Measurements from ENCODE around the gene CYB5R2.

The CYB5R2 gene

GRCh38 chr11:7622721-7623120 lies 50.6 kb downstream of the CYB5R2 start:
- Histone ChIP-seq H3F3A (ENCODE audit: low read depth) (no peaks in the 10 kb centered on the region), H3K36me3 (ENCODE audit: insufficient read depth, low read length) (no peaks in the 10 kb centered on the region), H3K4me1 (ENCODE audit: insufficient read depth, low read length, poor library complexity, severe bottlenecking) (no peaks in the 10 kb centered on the region), H3K79me2 (ENCODE audit: insufficient read depth, low read length) (no peaks in the 10 kb centered on the region), H3K9me2 (replicated peaks; ENCODE audit: low read depth, low read length) (no peaks in the 10 kb centered on the region), H4K20me1 (ENCODE audit: insufficient read depth, low read length, poor library complexity, severe bottlenecking) (no peaks in the 10 kb centered on the region), H3K9ac (ENCODE audit: low read depth, low read length, poor library complexity, severe bottlenecking) (no peak overlapping the region), H3K4me2 (ENCODE audit: low read depth, low read length, poor library complexity, severe bottlenecking) (no peak overlapping the region), H2AFZ (ENCODE audit: low read length) (no peak overlapping the region), H3K9me3 (ENCODE audit: insufficient read depth, low read depth, low read length) (no peaks in the 10 kb centered on the region), H3K27me3 (ENCODE audit: insufficient read depth, low read length, poor library complexity, severe bottlenecking) (no peaks in the 10 kb centered on the region), H3K4me3 (ENCODE audit: low read length, poor library complexity, severe bottlenecking) (no peak overlapping the region)
- TF ChIP-seq EZH2phosphoT487 (IDR thresholded peaks at IDR 0.05; ENCODE audit: borderline replicate concordance): no peak
- TF ChIP-seq, protein P1, sequence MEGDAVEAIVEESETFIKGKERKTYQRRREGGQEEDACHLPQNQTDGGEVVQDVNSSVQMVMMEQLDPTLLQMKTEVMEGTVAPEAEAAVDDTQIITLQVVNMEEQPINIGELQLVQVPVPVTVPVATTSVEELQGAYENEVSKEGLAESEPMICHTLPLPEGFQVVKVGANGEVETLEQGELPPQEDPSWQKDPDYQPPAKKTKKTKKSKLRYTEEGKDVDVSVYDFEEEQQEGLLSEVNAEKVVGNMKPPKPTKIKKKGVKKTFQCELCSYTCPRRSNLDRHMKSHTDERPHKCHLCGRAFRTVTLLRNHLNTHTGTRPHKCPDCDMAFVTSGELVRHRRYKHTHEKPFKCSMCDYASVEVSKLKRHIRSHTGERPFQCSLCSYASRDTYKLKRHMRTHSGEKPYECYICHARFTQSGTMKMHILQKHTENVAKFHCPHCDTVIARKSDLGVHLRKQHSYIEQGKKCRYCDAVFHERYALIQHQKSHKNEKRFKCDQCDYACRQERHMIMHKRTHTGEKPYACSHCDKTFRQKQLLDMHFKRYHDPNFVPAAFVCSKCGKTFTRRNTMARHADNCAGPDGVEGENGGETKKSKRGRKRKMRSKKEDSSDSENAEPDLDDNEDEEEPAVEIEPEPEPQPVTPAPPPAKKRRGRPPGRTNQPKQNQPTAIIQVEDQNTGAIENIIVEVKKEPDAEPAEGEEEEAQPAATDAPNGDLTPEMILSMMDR (conservative IDR thresholded peaks at IDR 0.05; ENCODE audit: low read length): no peak

DNA sequence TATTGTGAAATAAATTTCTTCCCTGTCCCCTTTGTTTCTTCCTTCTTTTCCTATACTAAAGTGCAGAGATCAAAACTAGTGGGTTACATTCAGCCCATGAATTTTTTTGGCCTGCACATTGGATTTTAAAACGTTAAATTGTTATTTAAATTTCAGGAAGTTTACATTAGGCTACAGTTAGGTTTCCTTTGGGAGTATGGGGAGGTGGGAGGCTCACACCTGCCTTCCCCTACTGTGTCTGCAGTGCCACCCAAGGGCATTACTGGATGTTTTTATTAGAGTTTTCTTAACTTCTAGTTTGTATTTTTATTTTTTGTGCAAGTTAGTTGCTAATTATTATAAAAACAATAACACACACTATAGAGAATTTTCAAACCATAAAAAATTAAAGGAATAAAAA lies 51.7 kb downstream of the CYB5R2 start:
- Histone ChIP-seq H3K36me3 (ENCODE audit: insufficient read depth, low read length) (no peaks in the 10 kb centered on the region), H3K9ac (ENCODE audit: low read depth, low read length, poor library complexity, severe bottlenecking) (no peak overlapping the region), H3K79me2 (ENCODE audit: insufficient read depth, low read length) (no peaks in the 10 kb centered on the region), H3K9me3 (ENCODE audit: insufficient read depth, low read depth, low read length) (no peaks in the 10 kb centered on the region), H3K9me2 (replicated peaks; ENCODE audit: low read depth, low read length) (no peaks in the 10 kb centered on the region), H3F3A (ENCODE audit: low read depth) (no peaks in the 10 kb centered on the region), H2AFZ (ENCODE audit: low read length) (no peak overlapping the region), H3K4me2 (ENCODE audit: low read depth, low read length, poor library complexity, severe bottlenecking) (no peak overlapping the region), H3K4me1 (ENCODE audit: insufficient read depth, low read length, poor library complexity, severe bottlenecking) (no peaks in the 10 kb centered on the region), H3K27me3 (ENCODE audit: insufficient read depth, low read length, poor library complexity, severe bottlenecking) (no peaks in the 10 kb centered on the region), H3K4me3 (ENCODE audit: low read length, poor library complexity, severe bottlenecking) (no peak overlapping the region), H4K20me1 (ENCODE audit: insufficient read depth, low read length, poor library complexity, severe bottlenecking) (no peaks in the 10 kb centered on the region)
- no peak for TF ChIP-seq EZH2phosphoT487 (IDR thresholded peaks at IDR 0.05; ENCODE audit: borderline replicate concordance)
- TF ChIP-seq, protein P1 (conservative IDR thresholded peaks at IDR 0.05; ENCODE audit: low read length): no peak

DNA sequence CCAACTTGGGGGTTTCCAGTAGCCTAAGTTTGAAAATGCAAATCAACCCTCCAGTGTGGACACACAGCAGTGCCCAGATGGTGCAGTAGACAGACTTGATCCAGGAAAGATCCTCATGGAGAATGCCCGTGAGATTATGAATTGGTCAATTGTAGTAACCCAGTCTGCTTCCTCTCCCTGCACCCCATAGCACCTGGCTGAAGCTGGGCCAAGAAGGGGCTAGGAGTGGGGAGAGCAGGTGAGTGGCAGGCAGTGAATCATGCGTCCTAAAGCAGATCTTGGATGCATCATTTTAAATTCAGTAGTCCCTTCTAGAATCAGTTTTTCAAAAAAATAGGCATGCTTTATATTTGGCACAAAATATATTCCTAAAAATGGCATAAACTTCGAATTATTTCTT lies 52.2 kb downstream of the CYB5R2 start:
- Histone ChIP-seq H3K36me3 (ENCODE audit: insufficient read depth, low read length) (no peaks in the 10 kb centered on the region), H3F3A (ENCODE audit: low read depth) (no peaks in the 10 kb centered on the region), H3K4me1 (ENCODE audit: insufficient read depth, low read length, poor library complexity, severe bottlenecking) (no peaks in the 10 kb centered on the region), H3K9me3 (ENCODE audit: insufficient read depth, low read depth, low read length) (no peaks in the 10 kb centered on the region), H2AFZ (ENCODE audit: low read length) (no peak overlapping the region), H3K4me2 (ENCODE audit: low read depth, low read length, poor library complexity, severe bottlenecking) (no peak overlapping the region), H3K27me3 (ENCODE audit: insufficient read depth, low read length, poor library complexity, severe bottlenecking) (no peaks in the 10 kb centered on the region), H4K20me1 (ENCODE audit: insufficient read depth, low read length, poor library complexity, severe bottlenecking) (no peaks in the 10 kb centered on the region), H3K4me3 (ENCODE audit: low read length, poor library complexity, severe bottlenecking) (no peak overlapping the region), H3K9ac (ENCODE audit: low read depth, low read length, poor library complexity, severe bottlenecking) (no peak overlapping the region), H3K79me2 (ENCODE audit: insufficient read depth, low read length) (no peaks in the 10 kb centered on the region), H3K9me2 (replicated peaks; ENCODE audit: low read depth, low read length) (no peaks in the 10 kb centered on the region)
- TF ChIP-seq, protein P1 (conservative IDR thresholded peaks at IDR 0.05; ENCODE audit: low read length): no peak
- TF ChIP-seq EZH2phosphoT487 (IDR thresholded peaks at IDR 0.05; ENCODE audit: borderline replicate concordance): no peak

Measured in Loucy (cell line).